ENCODE measurements around the gene TRIM47.
A peak's percentile ranks its signal among the peaks of the same experiment; 100 is the strongest.
"Not testable (repeated sequence)": the region's sequence is repeated elsewhere in the genome, so short reads cannot be mapped to it uniquely, and the experiment has no call there.

The TRIM47 gene

GRCh38 chr17:75865404-75866188 lies 12.8 kb downstream of the TRIM47 start:
- DNase-seq, result not testable (repeated sequence)

GRCh38 chr17:75864887-75865286 lies 13.5 kb downstream of the TRIM47 start:
- DNase-seq, result not testable (repeated sequence)

GRCh38 chr17:75864448-75864871 lies 13.9 kb downstream of the TRIM47 start:
- no peak for DNase-seq

GRCh38 chr17:75861927-75862317 lies 16.5 kb downstream of the TRIM47 start:
- DNase-seq, result no peak

- DNase-seq, result not testable (repeated sequence)
These were observed 19.0 kb downstream of the TRIM47 start for GRCh38 chr17:75859358-75859757.

GRCh38 chr17:75856062-75856756 lies 22.2 kb downstream of the TRIM47 start:
- DNase-seq, result no peak

- DNase-seq, result peak; percentile 90 to 97
These were observed 22.9 kb downstream of the TRIM47 start, which contains the start of gene WBP2 for GRCh38 chr17:75855310-75856061. WBP2 (minus strand) TSS chr17:75855335; CDS start chr17:75855297, 38 bp downstream.

- DNase-seq, result no peak
These were observed 23.5 kb downstream of the TRIM47 start for GRCh38 chr17:75854881-75855309.

- DNase-seq, result no peak
These were observed 24.2 kb downstream of the TRIM47 start for GRCh38 chr17:75854101-75854748.

GRCh38 chr17:75853433-75853832 lies 24.9 kb downstream of the TRIM47 start:
- DNase-seq, result no peak

GRCh38 chr17:75851693-75851991 lies 26.7 kb downstream of the TRIM47 start:
- not testable (repeated sequence) for DNase-seq

- DNase-seq, result no peak
These were observed 27.3 kb downstream of the TRIM47 start for GRCh38 chr17:75850928-75851692.

- DNase-seq, result no peak
These were observed 28.7 kb downstream of the TRIM47 start for GRCh38 chr17:75849724-75850123.

GRCh38 chr17:75849279-75849646 lies 29.1 kb downstream of the TRIM47 start:
- no peak for DNase-seq

GRCh38 chr17:75848523-75849278 lies 29.7 kb downstream of the TRIM47 start:
- peak; percentile 13 to 50 for DNase-seq

GRCh38 chr17:75847614-75848522 lies 30.5 kb downstream of the TRIM47 start:
- DNase-seq, result no peak

GRCh38 chr17:75846692-75847613 lies 31.4 kb downstream of the TRIM47 start:
- DNase-seq, result no peak

GRCh38 chr17:75845933-75846691 lies 32.3 kb downstream of the TRIM47 start:
- no peak for DNase-seq
